Endometrial microvascular endothelial cells (primary cell): ENCODE measurements around the gene DET1. TPM values are rescaled to one million over a fixed set of nuclear protein-coding genes. Genes with fewer than 3 reads are reported as not detected.
"Not testable (repeated sequence)": the region's sequence is repeated elsewhere in the genome, so short reads cannot be mapped to it uniquely, and the experiment has no call there.

Experiments
- in situ Hi-C: cut with HindIII; loops from 2 replicates; pipeline ENCODE4 v1.10.0; 2017; ENCODE audit warnings: low sequenced_read_pairs, low pct_unique_long_range_greater_than_20kb; ENCODE audit errors: inconsistent ontology term
- total RNA-seq: library from RNA; depleted of rRNA; stranded (reverse); fragments of >200 nt; gene quantifications from one replicate; pipeline ENCODE4 v1.2.3, GENCODE V29; 2015; ENCODE audit errors: inconsistent ontology term

The DET1 gene
- total RNA-seq, 1 donor from 2014 or later, result 5.7 TPM

- in situ Hi-C loops, result not testable (repeated sequence)
Measured at GRCh38 chr15:88473661-88474293, 72.7 kb downstream of the DET1 start.

GRCh38 chr15:88472225-88472624 lies 74.3 kb downstream of the DET1 start:
- in situ Hi-C loops, result no loop called here

DNA sequence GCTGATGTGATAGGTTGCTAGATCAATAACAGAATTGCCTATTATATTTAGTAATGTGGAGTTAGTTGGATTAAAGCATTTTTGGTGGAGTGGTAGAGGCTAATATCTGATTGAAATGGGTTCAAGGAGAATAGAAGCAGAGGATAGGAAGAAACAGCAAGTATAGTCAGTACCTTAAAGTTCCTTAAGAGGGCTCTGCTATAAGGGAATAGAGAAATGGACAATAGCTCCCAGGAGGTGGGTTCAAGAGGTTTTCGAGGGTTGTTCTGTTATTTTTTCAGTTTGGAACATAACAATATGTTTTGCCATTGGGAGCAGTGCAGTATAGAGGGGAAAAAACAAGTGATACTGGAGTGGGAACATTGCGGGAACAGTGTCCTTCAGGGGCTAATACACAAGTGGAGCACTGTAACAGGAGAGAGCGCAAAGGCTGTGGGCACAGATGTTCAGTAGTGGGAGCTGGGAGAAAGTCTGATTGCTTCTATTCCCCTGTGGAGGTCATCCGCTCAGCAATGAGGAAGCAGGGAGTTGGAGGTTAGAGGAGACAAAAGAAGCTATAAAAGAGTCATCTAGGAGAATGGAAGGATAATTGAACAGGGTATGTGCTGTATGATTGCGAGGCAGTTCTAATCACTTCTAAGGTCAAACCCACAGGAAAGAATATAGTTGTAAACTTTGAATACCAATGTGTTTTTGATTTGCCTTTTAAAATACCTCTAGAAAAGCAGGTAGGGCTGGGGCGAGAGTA lies 75.7 kb downstream of the DET1 start:
- in situ Hi-C loops, result no loop called here

GRCh38 chr15:88469321-88469720 lies 77.2 kb downstream of the DET1 start:
- in situ Hi-C loops, result no loop called here

- in situ Hi-C loops, result not testable (repeated sequence)
Measured at GRCh38 chr15:88468721-88469120, 77.8 kb downstream of the DET1 start.

DNA sequence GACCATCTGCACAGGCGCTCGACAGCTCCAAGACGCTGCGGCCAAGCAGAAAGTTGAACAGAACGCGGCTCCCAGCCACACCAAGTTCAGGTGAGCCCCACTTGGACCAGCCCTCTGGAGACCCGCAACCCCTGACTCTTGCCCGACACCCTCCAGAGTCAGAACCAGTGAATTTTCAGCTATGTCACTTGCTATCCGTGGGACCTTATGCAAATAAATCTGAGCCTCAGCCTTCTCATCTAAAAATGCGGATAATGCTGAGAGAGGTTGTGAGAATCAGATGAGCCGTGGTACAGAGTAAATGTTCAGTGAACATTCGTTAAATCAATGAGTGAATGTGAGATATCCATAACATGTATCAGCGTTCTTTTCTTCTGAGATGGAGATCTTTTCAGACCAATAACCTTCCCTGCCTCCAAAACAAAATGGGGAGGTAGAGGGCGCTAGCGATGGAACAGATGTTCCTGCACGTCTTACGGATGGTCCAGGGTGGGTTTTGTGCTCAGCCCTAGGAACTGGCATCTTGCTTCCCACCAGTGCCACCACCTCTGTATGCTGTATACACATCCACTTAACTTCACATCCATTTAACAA lies 78.4 kb downstream of the DET1 start:
- in situ Hi-C loops, result no loop called here

- in situ Hi-C loops, result no loop called here
Measured at GRCh38 chr15:88467073-88467934, 79.2 kb downstream of the DET1 start, which contains the start of the genes MRPL46 and MRPS11. TSS of gene MRPL46 (minus strand) at chr15:88467388. CDS start at chr15:88467377, 11 bp downstream. TSS of gene MRPS11 (plus strand) at chr15:88467708. CDS start at chr15:88467718, 10 bp downstream.

- in situ Hi-C loops, result no loop called here
Measured at GRCh38 chr15:88465633-88466224, 80.8 kb downstream of the DET1 start.

DNA sequence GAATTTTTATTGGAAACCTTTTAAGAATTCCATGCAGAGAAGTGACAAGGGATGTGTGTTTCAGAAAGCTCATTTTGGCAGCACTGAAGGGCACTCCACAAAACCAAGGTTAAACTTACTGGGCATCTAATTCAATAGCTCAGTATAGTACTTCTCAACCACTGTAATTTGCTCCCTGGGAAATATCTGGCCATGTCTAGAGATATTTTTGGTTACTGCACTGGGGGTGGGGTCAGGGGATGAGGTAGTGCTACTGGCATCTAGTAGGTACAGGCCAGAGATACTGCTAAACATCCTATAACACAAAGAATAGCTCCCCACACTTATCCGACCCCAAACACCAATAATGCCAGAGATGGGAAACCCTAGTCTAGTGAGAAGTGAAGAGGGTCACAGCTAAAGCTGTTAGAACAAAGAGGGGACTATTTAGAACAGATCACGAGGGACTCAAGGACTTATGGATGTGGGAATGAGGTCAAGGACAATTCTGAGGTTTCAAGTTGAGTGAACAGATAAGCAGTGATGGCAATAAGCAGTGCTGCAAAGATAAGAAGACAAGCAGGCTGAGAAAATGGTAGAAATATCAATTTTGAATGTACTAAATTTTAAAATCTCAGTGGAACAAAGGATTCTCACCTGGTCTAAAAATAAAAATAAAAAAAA lies 82.5 kb downstream of the DET1 start:
- in situ Hi-C loops, result no loop called here

Other genes with a start within 250 kb of the DET1 start
- gene MRPL46, start 79.3 kb downstream of the DET1 start, total RNA-seq, result 18.5 TPM
- 47.9 TPM for gene MRPS11, start 79.0 kb downstream of the DET1 start, total RNA-seq
- gene AEN, start 74.7 kb upstream of the DET1 start, total RNA-seq, result 53.3 TPM
- 5.1 TPM for gene ISG20, start 92.3 kb upstream of the DET1 start, total RNA-seq